Bronchial epithelial cell (primary cell): ENCODE data around the gene IFT74. TPM values are rescaled to one million over a fixed set of nuclear protein-coding genes. Genes with fewer than 3 reads are reported as not detected.

Source experiments
- DNase-seq: peaks from one replicate; pipeline ENCODE4 v3.0.0-alpha.2; 2010; ENCODE audit warnings: low read depth
- FAIRE-seq: peaks from 2 replicates; lab custom pipeline; 2011; peaks lifted over from hg19 to GRCh38; lab: Jason Lieb, UNC
- H3K27me3 ChIP-seq: 2 replicates; pipeline ENCODE4 v1.5.1; 2011; ENCODE audit warnings: low read length; ENCODE audit not compliant: control insufficient read depth, insufficient read depth
- H3K36me3 ChIP-seq: 2 replicates; pipeline ENCODE4 v1.5.1; 2011; ENCODE audit warnings: low read length; ENCODE audit not compliant: control insufficient read depth, insufficient read depth
- H3K4me3 ChIP-seq: 2 replicates; pipeline ENCODE4 v1.5.1; 2011; ENCODE audit warnings: mild to moderate bottlenecking, low read depth, low read length, control low read depth
- total RNA-seq: library from RNA; depleted of rRNA; stranded (reverse); fragments of >200 nt; gene quantifications from 2 replicates; pipeline ENCODE4 v1.2.1, GENCODE V29; 2014
- TF ChIP-seq, protein P1 (sequence below): IDR thresholded peaks from 2 replicates; pipeline ENCODE4 v1.5.1; 2011; ENCODE audit warnings: mild to moderate bottlenecking, moderate library complexity, low read length, control low read depth, inconsistent platforms; ENCODE audit not compliant: insufficient read depth, severe bottlenecking

The IFT74 gene
- total RNA-seq, 1 donor from 2014 or later, result 6.8 TPM

- no peak for FAIRE-seq
- Histone ChIP-seq H3K27me3 (no peaks in the 10 kb centered on the region), H3K36me3 (no peaks in the 10 kb centered on the region), H3K4me3 (no peak overlapping the region)
- TF ChIP-seq, protein P1, sequence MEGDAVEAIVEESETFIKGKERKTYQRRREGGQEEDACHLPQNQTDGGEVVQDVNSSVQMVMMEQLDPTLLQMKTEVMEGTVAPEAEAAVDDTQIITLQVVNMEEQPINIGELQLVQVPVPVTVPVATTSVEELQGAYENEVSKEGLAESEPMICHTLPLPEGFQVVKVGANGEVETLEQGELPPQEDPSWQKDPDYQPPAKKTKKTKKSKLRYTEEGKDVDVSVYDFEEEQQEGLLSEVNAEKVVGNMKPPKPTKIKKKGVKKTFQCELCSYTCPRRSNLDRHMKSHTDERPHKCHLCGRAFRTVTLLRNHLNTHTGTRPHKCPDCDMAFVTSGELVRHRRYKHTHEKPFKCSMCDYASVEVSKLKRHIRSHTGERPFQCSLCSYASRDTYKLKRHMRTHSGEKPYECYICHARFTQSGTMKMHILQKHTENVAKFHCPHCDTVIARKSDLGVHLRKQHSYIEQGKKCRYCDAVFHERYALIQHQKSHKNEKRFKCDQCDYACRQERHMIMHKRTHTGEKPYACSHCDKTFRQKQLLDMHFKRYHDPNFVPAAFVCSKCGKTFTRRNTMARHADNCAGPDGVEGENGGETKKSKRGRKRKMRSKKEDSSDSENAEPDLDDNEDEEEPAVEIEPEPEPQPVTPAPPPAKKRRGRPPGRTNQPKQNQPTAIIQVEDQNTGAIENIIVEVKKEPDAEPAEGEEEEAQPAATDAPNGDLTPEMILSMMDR, result no peak
- no peak for DNase-seq
Measured at GRCh38 chr9:27109621-27110020, 153.4 kb downstream of the IFT74 start.

GRCh38 chr9:27110181-27110580 lies 154.0 kb downstream of the IFT74 start:
- Histone ChIP-seq H3K27me3 (no peaks in the 10 kb centered on the region), H3K4me3 (no peak overlapping the region), H3K36me3 (no peaks in the 10 kb centered on the region)
- DNase-seq (no peak), FAIRE-seq (no peak)
- TF ChIP-seq, protein P1, result no peak

GRCh38 chr9:27112235-27112634 lies 156.0 kb downstream of the IFT74 start:
- TF ChIP-seq, protein P1, result no peak
- Histone ChIP-seq H3K27me3 (no peaks in the 10 kb centered on the region), H3K4me3 (no peak overlapping the region), H3K36me3 (no peaks in the 10 kb centered on the region)
- FAIRE-seq, result no peak
- no peak for DNase-seq

Other genes with a start within 250 kb of the IFT74 start
- 22.4 and 22.5 TPM in 2 replicates for gene CAAP1, start 63.6 kb upstream of the IFT74 start, total RNA-seq
- gene PLAA, start 9.2 kb upstream of the IFT74 start, total RNA-seq, result 24.2 and 27.6 TPM in 2 replicates
- not detected in 2 replicates for gene LRRC19, start 49.3 kb downstream of the IFT74 start, total RNA-seq
- under 0.01 and 0.26 TPM in 2 replicates for gene TEK, start 152.8 kb downstream of the IFT74 start, total RNA-seq